ENCODE measurements around the gene CDNF. TPM values are rescaled to one million over a fixed set of nuclear protein-coding genes. Genes with fewer than 3 reads are reported as not detected.
"Not testable (repeated sequence)": the region's sequence is repeated elsewhere in the genome, so short reads cannot be mapped to it uniquely, and the experiment has no call there.

Gene CDNF
- 0.54 TPM for polyA plus RNA-seq (2013, experiment 1 of 2; ENCODE audit: insufficient read length)
- 0.94 TPM for polyA plus RNA-seq (2013, experiment 2 of 2; ENCODE audit: insufficient read length)

DNA sequence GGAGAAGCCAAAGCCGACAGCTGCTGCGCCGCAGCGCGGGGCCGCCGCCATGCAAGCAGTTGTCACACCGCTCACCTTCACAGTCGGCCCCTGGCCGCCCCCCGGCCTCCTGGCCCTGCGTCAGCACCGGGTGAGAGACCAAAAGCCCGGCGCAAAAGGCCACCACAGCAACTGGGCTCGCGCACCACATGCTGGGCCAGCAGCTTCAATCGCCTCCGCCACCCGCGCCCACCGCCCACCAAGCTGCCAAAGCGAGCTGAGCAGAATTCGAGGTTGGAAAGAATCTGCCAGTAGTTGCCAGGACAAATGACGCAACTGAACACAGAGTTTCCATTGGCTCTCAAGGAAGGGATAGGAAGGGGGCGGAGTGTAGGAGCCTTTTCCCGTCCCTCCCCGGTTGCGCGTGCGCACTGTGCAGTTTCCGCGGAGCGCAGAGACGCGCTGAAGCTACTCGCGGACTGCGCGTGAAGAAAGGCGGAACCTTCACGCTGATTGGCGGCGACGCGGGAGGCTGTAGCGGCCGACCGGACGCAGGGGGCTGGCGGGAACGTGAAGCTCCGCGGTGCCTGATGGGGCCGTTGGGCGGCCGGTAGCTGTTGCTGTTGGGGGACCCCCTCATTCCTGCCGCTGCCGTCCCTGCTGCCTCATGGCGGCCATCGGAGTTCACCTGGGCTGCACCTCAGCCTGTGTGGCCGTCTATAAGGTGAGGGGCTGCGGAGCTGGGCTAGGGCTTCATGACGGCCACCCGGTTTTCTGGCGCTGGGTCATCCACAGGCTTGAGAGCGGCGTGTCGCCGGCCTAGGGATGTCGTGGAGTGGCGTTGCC, at the start of gene CDNF, which contains the start of the genes HSPA14 and MSANTD7:
Gene CDNF, minus strand, starts transcription at position 281 of the 825 bp plus-strand sequence. Its CDS starts 91 bp downstream, at position 190.
Gene HSPA14, plus strand, starts transcription at position 550 of the 825 bp plus-strand sequence. Its CDS starts 97 bp downstream, at position 647.
Gene MSANTD7, plus strand, starts transcription at position 550 of the 825 bp plus-strand sequence. CDS start 3,979 bp downstream, outside the sequence.
- DNase-seq = peak; percentile 99

DNA sequence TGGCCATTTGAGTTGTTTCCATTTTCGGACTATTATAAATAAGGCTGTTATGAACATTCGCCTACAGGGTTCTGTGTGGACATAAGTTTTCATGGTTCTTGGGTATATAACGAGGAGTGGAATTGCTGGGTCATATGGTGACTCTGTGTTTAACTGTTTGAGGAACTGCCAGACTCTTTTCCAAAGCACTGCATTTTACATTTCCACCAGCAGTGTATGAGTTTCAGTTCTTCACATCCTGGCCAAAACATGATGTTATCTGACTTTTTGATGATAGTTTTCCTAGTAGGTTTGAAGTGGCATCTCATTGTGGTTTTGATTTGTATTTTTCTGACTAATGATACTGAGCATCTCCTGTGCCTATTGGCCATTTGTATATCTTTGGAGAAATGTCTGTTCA, 46.2 kb upstream of the CDNF start:
- no peak for DNase-seq

DNA sequence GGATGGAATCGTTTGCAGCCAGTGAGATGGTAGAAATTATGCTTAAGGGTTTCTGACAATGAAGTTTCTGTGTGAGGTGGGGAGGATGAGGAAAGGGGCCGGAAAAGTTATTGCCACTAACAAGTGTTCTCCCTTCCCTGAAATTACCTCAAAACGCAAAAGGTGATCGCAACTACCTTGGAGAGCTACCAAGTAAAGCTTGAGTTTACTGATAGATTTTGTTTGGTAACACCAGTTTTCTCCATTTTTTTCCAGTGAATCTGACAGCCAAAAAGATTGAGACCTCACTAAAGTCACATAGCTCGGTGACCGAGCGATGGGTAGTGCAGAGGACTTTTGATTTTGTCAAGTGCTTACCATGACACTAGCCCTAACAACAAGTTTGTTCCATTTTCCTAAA, 42.4 kb upstream of the CDNF start:
- no peak for DNase-seq

DNA sequence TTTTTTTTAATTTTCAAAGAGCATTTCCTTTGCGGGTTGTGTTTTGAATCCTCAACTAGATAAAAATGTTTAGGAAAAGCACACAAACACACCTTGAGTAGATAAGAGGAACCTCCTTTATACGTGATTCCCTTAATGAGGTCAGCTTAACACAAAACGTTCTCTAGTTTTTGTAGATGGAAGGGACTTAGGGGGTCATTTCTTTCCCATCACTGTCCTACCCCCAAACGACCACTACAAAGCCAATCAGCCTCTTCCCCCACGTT, 42.0 kb upstream of the CDNF start:
- no peak for DNase-seq

DNA sequence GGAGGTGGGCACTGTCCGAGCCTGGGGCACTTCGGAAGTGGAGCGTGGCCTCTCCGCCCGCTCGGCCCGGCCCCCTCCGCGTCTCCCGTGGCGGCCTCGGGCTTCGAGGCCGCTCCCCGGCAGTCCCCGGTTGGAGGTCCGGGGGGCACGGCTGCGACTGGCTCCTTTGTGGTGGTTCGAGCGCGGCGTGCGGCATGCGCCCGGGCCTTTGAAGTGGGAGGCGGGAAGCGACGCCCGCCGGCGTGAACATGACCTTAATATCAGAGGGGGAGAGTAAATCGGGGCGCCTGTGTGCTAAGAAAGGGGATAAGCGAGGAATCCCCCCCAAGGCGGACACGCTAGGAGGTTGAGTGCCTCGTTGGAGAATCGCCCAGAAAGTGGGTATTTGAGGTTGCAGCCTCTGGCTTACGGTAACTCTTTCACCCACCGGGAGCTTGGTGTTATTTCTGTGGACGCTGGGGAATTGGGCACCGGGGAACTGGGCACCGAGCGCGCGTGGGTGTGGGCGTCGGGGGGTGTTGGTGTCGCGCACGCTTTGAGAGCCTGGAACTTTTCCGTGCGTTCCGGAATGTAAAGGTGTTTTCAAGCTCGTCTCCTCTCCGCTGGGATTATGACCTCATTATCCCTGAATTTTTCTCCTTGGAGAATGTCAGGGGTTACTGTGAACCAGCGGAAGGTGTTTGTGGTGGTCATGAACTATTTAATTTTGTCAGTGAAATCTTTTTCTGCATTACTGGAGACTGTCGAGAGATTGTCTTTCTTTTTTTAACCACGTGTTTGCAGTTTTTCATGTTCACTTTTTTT, 41.5 kb upstream of the CDNF start:
- DNase-seq = peak; percentile 12

DNA sequence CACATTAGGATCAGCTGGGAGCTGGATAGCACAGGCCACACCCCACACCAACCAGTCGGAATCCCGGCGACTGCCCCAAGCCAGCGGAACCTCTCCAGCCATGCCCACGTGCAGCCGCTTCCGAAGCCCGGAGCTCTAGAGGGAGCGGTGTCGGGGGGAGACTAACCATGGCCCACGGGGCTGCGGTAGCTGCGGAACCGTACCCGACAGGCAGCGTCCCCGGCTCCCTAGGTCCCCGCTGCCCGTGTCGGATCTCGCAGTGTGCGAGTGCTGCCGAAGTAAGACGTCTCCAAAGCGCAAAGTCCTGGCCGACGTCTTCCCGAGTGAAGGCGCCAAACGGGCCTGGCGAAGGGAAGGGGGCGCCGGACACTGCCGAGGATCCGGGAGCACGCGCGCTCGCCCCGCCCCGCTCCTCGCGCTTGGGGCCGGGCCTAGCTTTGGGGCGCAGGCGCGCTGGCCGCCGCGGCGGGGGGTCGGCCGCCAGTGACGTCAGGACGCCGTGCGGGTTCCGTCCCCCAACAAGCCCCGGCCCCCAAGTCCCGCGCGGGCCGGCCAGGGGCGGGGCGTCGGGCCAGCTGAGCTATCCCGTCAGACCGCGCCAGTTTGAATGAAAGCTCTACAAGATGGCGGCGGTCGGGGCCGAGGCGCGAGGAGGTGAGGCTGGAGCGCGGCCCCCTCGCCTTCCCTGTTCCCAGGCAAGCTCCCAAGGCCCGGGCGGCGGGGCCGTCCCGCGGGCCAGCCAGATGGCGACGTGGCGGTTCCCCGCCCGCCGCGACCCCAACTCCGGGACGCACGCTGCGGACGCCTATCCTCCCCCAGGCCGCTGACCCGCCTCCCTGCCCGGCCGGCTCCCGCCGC, 40.7 kb upstream of the CDNF start, which contains the start of gene SUV39H2:
Gene SUV39H2, plus strand, starts transcription at position 601 of the 858 bp plus-strand sequence. Its CDS starts 23 bp downstream, at position 624.
- DNase-seq = peak; percentile 96

DNA sequence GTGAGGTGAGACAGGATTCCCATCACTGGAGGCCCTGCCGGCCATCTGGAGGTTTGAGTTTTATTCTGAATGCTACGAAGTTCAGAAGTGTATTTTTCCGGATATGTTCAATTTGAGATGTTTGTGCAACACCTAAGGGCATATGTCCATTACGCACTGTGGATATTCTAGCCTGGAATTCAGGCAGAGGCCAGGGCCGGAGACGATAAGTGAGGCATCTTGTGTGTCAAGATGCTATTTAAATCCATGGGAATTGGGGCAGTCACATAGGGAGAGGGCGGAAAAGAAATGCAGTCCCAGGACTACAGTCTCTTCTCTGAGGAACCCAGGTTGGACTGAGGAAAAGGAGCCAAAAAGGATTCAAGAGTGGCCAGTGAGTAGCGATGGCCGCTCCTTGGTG, 38.9 kb upstream of the CDNF start:
- no peak for DNase-seq

DNA sequence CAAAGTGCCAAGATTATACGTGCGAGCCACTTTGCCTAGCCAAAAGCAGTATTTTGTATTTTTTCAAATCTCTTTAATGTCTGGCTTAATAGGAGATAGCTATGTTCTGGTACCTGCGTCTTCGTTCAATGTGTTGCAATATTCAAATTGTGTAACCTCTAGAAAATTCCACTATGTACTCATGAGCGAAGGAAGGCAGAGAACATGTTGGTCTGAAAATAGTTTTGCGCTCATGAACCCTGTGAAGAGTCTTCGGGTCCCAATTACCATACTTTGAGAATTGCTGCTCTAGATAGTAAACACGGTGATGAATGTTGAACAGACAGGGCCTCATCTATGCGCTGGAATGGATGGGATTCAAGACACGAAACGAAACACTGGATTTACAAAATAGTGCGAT, 38.1 kb upstream of the CDNF start:
- no peak for DNase-seq

DNA sequence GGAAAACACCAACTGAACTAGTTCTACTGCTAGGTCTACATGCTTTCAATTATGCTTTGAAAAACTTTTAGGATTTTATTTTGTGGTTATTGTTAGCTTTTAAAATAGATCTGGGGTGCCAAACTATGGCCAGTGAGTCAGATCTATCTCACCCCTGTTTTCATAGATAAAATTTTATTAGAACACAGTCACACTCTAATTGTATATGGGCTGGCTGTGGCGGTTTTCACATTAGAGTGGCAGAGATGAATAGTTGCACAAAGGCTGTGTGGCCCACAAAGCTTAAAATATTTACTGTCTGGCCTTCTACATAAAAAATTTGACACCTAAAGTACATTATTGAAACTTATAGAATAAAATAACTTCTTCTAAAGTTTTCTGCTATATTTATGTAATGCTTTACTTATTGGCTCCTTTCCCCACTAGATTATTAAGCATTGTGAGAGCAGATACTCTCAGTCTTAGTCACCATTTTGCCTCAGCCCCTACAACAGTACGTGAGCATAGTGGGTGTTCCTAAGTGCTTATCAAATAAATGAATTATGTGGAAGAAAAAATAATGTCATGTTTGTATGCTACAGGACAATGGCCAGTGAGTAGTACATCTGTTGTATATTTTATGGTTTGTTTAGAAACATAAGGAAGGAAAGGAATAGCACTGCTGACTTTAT, 35.4 kb upstream of the CDNF start:
- DNase-seq = peak; percentile 64

DNA sequence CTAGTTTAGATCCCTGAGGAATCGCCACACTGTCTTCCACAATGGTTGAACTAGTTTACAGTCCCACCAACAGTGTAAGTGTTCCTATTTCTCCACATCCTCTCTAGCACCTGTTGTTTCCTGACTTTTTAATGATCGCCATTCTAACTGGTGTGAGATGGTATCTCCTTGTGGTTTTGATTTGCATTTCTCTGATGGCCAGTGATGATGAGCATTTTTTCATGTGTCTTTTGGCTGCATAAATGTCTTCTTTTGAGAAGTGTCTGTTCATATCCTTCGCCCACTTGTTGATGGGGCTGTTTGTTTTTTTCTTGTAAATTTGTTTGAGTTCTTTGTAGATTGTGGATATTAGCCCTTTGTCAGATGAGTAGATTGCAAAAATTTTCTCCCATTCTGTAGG, 27.0 kb upstream of the CDNF start:
- not testable (repeated sequence) for DNase-seq

DNA sequence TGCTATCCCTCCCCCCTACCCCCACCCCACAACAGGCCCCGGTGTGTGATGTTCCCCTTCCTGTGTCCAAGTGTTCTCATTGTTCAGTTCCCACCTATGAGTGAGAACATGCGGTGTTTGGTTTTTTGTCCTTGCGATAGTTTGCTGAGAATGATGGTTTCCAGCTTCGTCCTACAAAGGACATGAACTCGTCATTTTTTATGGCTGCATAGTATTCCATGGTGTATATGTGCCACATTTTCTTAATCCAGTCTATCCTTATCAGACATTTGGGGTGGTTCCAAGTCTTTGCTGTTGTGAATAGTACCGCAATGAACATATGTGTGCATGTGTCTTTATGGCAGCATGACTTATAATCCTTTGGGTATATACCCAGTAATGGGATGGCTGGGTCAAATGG, 26.6 kb upstream of the CDNF start:
- not testable (repeated sequence) for DNase-seq

DNA sequence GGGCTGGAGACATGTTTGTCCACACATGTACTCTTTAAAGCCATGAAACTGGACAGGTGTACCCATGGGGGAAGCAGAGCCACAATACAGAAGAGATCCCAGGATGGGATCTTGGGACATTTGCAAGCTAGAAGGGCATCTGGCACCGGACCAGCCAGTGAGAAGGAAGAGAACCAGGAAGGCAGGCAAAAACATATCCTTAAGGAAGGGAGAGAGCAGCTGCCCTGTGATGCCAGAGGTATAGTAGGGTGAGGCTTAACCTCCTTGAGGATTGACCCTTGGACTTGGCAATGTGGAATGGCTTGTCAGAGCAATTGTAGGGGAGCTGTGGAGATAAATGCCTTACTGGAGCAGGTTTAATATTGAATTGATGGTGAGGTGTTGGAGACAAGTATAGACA, 23.0 kb upstream of the CDNF start:
- no peak for DNase-seq

DNA sequence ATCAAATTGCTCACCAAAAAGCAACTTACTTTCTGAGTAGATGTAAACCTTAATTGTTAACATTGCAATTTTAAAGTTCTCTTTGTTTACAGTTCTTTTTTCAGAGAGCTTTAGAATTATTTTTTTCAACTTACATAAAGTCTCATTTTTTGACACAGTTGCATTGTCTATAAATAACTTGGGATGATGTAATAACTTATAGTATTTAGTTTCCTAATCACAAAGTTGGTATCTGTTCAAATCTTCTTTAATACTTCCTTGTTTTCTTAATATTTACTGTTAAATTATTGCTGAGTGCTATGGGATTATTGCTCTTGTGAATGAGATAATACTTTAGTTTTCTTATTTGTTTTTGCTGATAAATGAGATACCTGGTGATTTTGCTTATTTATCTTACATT, 21.9 kb upstream of the CDNF start:
- no peak for DNase-seq

DNA sequence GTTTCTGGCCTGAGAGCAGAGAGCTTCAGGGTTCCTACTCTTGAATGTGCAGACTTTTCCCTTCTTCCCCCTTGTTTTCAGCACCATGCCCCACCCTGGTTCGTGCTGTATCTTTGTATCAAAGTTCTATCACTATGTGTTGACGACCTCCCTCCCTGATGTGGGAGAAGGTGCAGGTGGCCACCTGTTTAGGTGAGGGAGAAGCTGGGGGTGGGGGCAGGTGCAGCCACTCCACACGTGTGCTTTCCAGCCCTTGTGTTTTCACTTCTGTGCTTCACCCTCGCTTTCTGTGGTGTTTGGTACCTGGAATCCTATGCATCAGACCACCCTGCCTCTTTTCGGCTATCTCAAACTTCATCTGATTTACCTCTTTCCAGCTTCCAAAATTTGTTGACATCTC, 21.2 kb upstream of the CDNF start:
- DNase-seq = no peak

DNA sequence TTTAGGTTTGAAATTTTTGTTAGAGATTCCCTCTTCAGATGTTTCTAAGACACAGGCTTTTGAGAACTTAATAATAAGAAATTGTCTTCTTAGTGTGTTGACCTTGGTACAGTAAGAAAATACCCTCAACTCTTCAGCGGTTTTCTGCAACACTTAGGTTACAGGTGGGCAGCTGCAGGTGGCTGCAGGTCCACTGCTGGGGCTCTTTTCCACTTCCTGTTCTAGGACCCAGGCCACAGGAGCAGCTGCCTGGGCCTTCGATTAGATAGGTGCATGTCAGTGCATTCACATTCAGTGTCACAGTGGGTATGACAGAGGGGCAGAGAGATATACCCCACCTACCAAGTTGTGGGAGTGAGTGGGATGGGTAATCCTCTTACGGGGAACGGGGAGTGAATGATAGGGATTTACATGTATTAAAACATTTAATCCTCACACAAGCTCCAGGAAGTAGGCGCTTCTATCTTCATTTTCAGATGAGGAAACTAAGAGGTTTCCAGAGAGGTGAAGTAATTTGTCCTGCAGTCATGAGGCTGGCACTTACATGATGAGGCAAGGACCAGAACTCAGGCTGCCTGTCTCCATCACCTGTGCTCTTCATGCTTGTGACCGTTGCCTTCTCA, 20.6 kb upstream of the CDNF start:
- DNase-seq = no peak

DNA sequence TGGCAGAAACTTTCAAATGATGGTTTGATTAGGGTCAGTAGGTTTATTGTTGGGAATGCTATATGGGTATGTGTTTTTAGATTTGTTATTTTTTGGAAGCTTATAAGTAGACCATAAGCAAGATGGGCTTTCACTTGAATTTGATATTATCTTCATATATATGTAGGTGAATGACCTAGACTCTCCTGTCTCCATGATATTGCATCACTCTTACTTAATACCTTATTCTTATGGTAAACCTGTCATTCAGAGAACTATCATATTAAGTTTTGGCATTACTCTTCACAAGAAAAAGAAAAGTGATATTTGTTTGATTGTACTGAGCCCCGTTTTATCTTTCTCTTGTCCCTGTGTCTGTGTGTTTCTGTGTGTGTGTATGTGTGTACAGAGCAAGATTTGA, 17.6 kb upstream of the CDNF start:
- no peak for DNase-seq

DNA sequence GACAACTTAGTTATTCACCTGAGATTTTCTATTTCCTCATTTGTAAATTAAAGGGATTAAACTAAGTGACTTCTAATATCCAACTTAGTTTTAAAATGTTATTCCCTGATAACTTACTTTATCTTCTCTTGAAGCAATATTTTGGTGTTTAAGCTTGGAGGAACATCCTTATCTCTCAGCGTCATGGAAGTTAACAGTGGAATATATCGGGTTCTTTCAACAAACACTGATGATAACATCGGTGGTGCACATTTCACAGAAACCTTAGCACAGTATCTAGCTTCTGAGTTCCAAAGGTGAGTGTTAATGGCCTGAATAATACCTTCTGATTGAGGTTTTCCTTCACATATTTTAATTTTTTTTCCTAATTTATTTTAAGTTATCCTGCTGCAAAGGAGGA, 14.4 kb upstream of the CDNF start:
- DNase-seq = no peak

DNA sequence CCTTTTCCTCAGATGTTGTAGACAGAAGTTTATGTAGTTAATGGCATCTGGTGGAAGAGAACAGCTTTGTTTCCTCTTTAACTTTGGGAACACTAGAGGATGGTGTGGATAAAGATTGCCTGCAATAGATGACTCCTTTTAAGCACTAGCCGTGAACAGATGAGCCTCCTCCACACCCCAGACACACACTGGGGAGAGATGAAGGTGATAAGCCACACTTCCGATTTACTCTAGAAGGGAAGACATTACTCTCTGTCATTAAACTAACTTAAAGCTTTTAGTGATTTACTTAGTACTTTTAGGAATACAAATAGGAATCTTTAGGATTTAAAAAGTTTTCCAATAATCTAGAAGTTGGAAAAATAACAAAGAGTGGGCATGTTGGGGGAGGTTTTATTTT, 7.1 kb upstream of the CDNF start:
- DNase-seq = no peak

DNA sequence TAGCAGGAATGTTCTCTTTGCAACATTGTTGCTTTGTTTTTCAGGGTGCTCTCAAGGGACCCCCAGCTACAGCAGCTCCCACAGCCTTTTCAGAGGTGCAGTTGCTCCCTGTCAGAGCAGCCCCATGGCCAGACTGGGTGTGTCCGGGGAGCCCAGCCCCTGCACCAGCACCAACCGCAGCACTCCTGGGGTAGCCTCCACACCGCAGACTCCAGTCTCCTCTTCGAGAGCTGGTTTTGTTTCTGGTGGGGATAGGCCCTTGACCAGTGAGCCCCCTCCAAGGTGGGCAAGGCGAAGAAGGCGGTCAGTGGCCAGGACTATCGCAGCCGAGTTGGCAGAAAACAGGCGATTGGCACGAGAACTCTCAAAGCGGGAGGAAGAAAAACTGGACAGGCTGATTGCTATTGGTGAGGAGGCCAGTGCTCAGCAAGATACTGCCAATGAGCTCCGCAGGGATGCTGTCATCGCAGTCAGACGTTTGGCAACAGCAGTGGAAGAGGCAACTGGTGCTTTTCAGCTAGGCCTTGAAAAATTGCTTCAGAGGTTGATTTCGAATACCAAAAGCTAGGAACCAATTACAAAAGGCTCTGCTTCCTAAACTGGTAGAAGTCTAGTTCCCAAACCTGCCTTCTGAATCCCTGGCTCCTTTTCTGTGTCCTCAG, 5.6 kb upstream of the CDNF start:
- DNase-seq = no peak

DNA sequence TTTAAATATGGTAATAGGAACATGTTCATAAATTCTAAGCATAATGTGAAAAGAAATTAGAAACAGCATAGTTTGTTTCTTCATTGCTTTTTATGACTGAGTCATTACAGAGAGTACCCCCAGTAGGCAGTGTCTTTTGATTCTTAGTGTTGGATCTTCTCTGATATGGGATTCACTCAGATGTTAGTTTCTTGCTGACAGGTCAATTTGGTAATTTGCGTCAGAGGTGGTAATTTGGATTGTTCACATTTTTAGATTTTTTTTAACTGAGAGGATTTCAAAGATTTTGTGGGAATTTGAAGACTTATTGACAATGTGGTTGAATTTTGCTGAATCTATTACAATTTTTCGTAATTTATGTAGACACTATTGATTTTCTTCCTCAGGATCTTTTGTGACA, 2.3 kb upstream of the CDNF start:
- no peak for DNase-seq

DNA sequence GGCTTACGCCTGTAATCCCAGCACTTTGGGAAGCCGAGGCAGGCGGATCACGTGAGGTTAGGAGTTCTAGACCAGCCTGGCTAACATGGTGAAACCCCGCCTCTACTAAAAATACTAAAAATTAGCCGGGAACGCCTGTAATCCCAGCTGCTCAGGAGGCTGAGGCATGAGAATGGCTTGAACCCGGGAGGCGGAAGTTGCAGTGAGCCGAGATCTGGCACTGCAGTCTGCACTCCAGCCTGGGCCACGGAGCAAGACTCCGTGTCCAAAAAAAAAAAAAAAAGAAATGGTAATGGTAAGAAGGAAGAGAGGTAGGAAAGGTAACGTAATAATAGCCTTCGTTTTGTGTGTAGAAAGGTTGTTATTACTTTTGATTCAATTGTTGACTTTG, 1.5 kb upstream of the CDNF start:
- peak; percentile 4 for DNase-seq
